Measurements from ENCODE around the gene ARHGAP26. TPM values are rescaled to one million over a fixed set of nuclear protein-coding genes. Genes with fewer than 3 reads are reported as not detected.

ARHGAP26 gene
- total and polyA plus RNA-seq, 2 experiments from 2014 or later = 9.5 to 16.8 TPM

DNA sequence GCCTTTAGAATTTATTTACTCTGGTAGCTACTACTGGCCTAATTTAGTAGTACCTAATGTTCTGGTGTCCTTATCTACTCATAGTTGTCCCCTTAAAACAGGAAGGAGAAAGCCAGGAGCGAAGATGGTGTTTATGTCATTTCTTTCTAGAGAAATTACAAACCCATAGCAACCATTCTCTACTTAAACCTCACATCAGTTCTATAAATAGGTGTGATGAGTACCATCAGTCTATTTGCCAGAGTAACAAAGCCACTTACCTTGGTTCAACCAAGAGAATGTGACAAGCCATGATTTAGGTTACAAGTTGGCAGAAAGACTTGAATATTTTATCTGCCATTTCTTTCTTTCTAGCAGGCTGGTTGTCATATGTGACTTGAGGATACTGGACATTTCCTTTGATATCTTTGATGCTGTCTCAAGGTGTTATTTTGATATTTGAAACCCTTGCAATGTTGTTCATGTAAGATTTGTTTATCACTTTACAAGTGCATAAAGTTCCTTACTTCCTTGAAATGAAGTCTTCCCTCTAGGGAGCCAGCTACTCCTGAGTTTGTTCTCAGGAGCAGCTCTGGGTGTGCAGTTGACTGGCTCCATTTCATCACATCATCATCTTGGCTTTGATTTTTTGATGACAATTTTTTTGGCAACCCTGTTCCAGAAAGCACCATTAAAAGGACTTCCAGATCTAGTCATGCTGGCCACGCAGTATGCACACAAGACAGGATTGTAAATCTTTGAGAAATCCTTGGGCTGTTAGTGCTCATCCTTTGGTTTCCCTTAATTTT lies 286.8 kb downstream of the ARHGAP26 start:
- DNase-seq (ENCODE audit: low spot score) (no peak), ATAC-seq (no peak)
- H3K4me1 ChIP-seq (ENCODE audit: insufficient read depth) = peaks cover 6% of the 10 kb centered on the region
- H3K27me3 Mint-ChIP-seq (ENCODE audit: insufficient read depth, low read depth, poor library complexity) = no peaks in the 10 kb centered on the region
- H3K27me3 ChIP-seq (ENCODE audit: insufficient read depth) = no peaks in the 10 kb centered on the region
- no peaks in the 10 kb centered on the region for H3K79me2 ChIP-seq (replicated peaks; ENCODE audit: insufficient read depth)
- no peak overlapping the region for H2AFZ ChIP-seq
- H3K4me3 ChIP-seq = no peak overlapping the region
- no peaks in the 10 kb centered on the region for H3K9me3 Mint-ChIP-seq
- H3K4me3 Mint-ChIP-seq = no peak overlapping the region
- H3K36me3 ChIP-seq (ENCODE audit: insufficient read depth) = no peaks in the 10 kb centered on the region
- 0 out of 2 replicates have a peak overlapping the region, but pooled peaks have one; percentile 49 for H3K27ac Mint-ChIP-seq
- TF ChIP-seq, protein P1, sequence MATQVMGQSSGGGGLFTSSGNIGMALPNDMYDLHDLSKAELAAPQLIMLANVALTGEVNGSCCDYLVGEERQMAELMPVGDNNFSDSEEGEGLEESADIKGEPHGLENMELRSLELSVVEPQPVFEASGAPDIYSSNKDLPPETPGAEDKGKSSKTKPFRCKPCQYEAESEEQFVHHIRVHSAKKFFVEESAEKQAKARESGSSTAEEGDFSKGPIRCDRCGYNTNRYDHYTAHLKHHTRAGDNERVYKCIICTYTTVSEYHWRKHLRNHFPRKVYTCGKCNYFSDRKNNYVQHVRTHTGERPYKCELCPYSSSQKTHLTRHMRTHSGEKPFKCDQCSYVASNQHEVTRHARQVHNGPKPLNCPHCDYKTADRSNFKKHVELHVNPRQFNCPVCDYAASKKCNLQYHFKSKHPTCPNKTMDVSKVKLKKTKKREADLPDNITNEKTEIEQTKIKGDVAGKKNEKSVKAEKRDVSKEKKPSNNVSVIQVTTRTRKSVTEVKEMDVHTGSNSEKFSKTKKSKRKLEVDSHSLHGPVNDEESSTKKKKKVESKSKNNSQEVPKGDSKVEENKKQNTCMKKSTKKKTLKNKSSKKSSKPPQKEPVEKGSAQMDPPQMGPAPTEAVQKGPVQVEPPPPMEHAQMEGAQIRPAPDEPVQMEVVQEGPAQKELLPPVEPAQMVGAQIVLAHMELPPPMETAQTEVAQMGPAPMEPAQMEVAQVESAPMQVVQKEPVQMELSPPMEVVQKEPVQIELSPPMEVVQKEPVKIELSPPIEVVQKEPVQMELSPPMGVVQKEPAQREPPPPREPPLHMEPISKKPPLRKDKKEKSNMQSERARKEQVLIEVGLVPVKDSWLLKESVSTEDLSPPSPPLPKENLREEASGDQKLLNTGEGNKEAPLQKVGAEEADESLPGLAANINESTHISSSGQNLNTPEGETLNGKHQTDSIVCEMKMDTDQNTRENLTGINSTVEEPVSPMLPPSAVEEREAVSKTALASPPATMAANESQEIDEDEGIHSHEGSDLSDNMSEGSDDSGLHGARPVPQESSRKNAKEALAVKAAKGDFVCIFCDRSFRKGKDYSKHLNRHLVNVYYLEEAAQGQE (IDR thresholded peaks at IDR 0.05; ENCODE audit: unreplicated experiment) = no peak
- TF ChIP-seq EZH2phosphoT487 (IDR thresholded peaks at IDR 0.05; ENCODE audit: unreplicated experiment) (no peak), ZNF114 (CRISPR knock-in tag; IDR thresholded peaks at IDR 0.05) (no peak), STAT1 (IDR thresholded peaks at IDR 0.05; ENCODE audit: unreplicated experiment) (no peak), JUNB (IDR thresholded peaks at IDR 0.05; ENCODE audit: unreplicated experiment) (no peak), POLR2AphosphoS5 (IDR thresholded peaks at IDR 0.05; ENCODE audit: low read depth) (no peak), EZH2 (IDR thresholded peaks at IDR 0.05; ENCODE audit: low read depth, unreplicated experiment) (no peak), ZNF331 (CRISPR knock-in tag; IDR thresholded peaks at IDR 0.05; ENCODE audit: low read depth) (no peak), CREB1 (CRISPR knock-in tag; IDR thresholded peaks at IDR 0.05; ENCODE audit: low read depth) (no peak), NANOG (IDR thresholded peaks at IDR 0.05; ENCODE audit: borderline replicate concordance) (no peak)
- TF ChIP-seq, protein P2, sequence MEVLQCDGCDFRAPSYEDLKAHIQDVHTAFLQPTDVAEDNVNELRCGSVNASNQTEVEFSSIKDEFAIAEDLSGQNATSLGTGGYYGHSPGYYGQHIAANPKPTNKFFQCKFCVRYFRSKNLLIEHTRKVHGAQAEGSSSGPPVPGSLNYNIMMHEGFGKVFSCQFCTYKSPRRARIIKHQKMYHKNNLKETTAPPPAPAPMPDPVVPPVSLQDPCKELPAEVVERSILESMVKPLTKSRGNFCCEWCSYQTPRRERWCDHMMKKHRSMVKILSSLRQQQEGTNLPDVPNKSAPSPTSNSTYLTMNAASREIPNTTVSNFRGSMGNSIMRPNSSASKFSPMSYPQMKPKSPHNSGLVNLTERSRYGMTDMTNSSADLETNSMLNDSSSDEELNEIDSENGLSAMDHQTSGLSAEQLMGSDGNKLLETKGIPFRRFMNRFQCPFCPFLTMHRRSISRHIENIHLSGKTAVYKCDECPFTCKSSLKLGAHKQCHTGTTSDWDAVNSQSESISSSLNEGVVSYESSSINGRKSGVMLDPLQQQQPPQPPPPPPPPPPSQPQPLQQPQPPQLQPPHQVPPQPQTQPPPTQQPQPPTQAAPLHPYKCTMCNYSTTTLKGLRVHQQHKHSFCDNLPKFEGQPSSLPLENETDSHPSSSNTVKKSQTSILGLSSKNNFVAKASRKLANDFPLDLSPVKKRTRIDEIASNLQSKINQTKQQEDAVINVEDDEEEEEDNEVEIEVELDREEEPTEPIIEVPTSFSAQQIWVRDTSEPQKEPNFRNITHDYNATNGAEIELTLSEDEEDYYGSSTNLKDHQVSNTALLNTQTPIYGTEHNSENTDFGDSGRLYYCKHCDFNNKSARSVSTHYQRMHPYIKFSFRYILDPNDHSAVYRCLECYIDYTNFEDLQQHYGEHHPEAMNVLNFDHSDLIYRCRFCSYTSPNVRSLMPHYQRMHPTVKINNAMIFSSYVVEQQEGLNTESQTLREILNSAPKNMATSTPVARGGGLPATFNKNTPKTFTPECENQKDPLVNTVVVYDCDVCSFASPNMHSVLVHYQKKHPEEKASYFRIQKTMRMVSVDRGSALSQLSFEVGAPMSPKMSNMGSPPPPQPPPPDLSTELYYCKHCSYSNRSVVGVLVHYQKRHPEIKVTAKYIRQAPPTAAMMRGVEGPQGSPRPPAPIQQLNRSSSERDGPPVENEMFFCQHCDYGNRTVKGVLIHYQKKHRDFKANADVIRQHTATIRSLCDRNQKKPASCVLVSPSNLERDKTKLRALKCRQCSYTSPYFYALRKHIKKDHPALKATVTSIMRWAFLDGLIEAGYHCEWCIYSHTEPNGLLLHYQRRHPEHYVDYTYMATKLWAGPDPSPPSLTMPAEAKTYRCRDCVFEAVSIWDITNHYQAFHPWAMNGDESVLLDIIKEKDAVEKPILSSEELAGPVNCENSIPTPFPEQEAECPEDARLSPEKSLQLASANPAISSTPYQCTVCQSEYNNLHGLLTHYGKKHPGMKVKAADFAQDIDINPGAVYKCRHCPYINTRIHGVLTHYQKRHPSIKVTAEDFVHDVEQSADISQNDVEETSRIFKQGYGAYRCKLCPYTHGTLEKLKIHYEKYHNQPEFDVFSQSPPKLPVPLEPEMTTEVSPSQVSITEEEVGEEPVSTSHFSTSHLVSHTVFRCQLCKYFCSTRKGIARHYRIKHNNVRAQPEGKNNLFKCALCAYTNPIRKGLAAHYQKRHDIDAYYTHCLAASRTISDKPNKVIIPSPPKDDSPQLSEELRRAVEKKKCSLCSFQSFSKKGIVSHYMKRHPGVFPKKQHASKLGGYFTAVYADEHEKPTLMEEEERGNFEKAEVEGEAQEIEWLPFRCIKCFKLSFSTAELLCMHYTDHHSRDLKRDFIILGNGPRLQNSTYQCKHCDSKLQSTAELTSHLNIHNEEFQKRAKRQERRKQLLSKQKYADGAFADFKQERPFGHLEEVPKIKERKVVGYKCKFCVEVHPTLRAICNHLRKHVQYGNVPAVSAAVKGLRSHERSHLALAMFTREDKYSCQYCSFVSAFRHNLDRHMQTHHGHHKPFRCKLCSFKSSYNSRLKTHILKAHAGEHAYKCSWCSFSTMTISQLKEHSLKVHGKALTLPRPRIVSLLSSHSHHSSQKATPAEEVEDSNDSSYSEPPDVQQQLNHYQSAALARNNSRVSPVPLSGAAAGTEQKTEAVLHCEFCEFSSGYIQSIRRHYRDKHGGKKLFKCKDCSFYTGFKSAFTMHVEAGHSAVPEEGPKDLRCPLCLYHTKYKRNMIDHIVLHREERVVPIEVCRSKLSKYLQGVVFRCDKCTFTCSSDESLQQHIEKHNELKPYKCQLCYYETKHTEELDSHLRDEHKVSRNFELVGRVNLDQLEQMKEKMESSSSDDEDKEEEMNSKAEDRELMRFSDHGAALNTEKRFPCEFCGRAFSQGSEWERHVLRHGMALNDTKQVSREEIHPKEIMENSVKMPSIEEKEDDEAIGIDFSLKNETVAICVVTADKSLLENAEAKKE (CRISPR knock-in tag; IDR thresholded peaks at IDR 0.05) = no peak
- TF ChIP-seq, protein P3, sequence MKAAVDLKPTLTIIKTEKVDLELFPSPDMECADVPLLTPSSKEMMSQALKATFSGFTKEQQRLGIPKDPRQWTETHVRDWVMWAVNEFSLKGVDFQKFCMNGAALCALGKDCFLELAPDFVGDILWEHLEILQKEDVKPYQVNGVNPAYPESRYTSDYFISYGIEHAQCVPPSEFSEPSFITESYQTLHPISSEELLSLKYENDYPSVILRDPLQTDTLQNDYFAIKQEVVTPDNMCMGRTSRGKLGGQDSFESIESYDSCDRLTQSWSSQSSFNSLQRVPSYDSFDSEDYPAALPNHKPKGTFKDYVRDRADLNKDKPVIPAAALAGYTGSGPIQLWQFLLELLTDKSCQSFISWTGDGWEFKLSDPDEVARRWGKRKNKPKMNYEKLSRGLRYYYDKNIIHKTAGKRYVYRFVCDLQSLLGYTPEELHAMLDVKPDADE (IDR thresholded peaks at IDR 0.05) = no peak
- TF ChIP-seq, protein P4, sequence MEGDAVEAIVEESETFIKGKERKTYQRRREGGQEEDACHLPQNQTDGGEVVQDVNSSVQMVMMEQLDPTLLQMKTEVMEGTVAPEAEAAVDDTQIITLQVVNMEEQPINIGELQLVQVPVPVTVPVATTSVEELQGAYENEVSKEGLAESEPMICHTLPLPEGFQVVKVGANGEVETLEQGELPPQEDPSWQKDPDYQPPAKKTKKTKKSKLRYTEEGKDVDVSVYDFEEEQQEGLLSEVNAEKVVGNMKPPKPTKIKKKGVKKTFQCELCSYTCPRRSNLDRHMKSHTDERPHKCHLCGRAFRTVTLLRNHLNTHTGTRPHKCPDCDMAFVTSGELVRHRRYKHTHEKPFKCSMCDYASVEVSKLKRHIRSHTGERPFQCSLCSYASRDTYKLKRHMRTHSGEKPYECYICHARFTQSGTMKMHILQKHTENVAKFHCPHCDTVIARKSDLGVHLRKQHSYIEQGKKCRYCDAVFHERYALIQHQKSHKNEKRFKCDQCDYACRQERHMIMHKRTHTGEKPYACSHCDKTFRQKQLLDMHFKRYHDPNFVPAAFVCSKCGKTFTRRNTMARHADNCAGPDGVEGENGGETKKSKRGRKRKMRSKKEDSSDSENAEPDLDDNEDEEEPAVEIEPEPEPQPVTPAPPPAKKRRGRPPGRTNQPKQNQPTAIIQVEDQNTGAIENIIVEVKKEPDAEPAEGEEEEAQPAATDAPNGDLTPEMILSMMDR (conservative IDR thresholded peaks at IDR 0.05; ENCODE audit: low read depth in 2 of 2) = no peak
- H3K27ac ChIP-seq (ENCODE audit: low read depth) = no peak overlapping the region
- H3F3A ChIP-seq (replicated peaks; ENCODE audit: low read depth) = no peaks in the 10 kb centered on the region
- H3K4me1 Mint-ChIP-seq = peaks cover 17% of the 10 kb centered on the region
- H4K20me1 ChIP-seq (replicated peaks; ENCODE audit: insufficient read depth) = no peaks in the 10 kb centered on the region
- no peak overlapping the region for H3K4me2 ChIP-seq
- peaks cover 11% of the 10 kb centered on the region for H3K36me3 Mint-ChIP-seq (ENCODE audit: low read depth)
- H3K9me2 ChIP-seq (ENCODE audit: insufficient read depth) = 0 out of 2 replicates have a peak, but pooled peaks cover 3% of the 10 kb centered on the region

Data from GM23338 (cell line).